ENCODE measurements around the gene NR2F1. TPM values are rescaled to one million over a fixed set of nuclear protein-coding genes. Genes with fewer than 3 reads are reported as not detected.
A peak's percentile ranks its signal among the peaks of the same experiment; 100 is the strongest.

NR2F1 gene
- total and polyA plus RNA-seq, 2 donors (not counting 1 experiment from before 2014, with no cell fraction given): not detected

DNA sequence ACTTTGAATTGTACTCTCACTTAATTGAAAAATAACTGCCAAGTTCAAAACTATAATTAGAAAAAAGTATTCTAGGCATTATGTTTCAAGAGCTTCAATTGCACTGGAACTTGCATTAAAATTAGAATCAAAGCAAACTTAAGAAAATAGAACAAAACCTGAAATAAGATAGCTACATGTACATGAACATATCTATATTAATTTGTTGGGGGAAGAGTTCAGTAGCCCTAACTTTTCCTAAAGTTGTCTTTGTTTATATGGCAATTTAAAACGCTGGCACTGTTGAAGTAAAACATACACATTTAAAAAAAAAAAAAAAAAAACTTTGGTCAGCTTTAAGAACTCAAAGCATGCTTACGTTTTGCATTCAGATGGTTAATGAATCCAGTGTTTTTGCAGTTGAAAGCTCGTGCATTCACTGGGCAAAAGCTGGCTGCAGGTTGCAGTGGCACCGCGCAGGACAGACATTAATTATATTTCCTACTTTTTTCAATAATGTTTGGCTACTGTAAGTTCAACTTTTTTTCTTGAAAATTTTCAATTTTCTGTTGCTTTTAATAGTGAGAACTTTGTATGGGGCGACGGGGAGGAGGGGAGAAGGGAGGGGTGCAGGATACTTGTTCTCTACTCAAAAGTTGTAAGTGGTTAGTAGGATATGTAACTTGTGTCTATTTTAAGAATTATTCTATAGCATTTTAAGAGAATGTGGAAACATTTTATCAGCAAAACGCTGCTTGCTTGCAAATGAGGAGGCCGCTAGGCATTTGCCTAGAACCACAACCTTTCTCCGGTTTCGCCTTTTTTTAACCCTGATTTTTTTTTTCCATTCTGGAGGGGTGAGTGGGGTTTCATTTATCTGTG lies 3.9 kb downstream of the NR2F1 start:
- H4K20me1 ChIP-seq (ENCODE audit: control insufficient read depth, insufficient read depth, low read length, poor library complexity, severe bottlenecking): no peaks in the 10 kb centered on the region
- intact Hi-C loops (cut with micrococcal nuclease): loop anchor here (2.0 kb wide), 1 partner anchor 14 kb away; no protein-coding TSS in a partner anchor
- 27% methylated on average over 4 of the region's 11 CpGs for WGBS (ENCODE audit: insufficient coverage)
- H3K27ac ChIP-seq (ENCODE audit: low read length in 2 of 2): no peak overlapping the region
- DNase-seq (peak; percentile 20), ATAC-seq (ENCODE audit: low read depth) (no peak)
- H3K4me2 ChIP-seq (replicated peaks; ENCODE audit: low read depth, low read length, poor library complexity, severe bottlenecking): no peak overlapping the region
- Mint-ChIP-seq H3K9me3 (ENCODE audit: insufficient read depth) (peaks cover 4% of the 10 kb centered on the region), H3K4me1 (peaks cover 19% of the 10 kb centered on the region), H3K4me3 (no peak overlapping the region), H3K27me3 (peaks cover 59% of the 10 kb centered on the region), H3K27ac (peak overlapping the region; percentile 68)
- H2AFZ ChIP-seq (ENCODE audit: insufficient read depth, low read depth, low read length, poor library complexity, severe bottlenecking): no peak overlapping the region
- no peaks in the 10 kb centered on the region for H3K36me3 ChIP-seq (replicated peaks in 1 of 2; ENCODE audit: control extremely low read depth in 1 of 2, control insufficient read depth in 1 of 2, extremely low read depth in 1 of 2, insufficient read depth in 2 of 2, low read length in 1 of 2)
- no peaks in the 10 kb centered on the region for H3K79me2 ChIP-seq (ENCODE audit: control insufficient read depth, insufficient read depth, low read length)
- TF ChIP-seq CTCF (IDR thresholded peaks at IDR 0.05): no peak
- TF ChIP-seq EZH2 (IDR thresholded peaks at IDR 0.05; ENCODE audit: borderline replicate concordance, insufficient read depth, low read depth, low read length, poor library complexity, severe bottlenecking): no peak
- H3K9ac ChIP-seq (ENCODE audit: low read length): no peak overlapping the region
- H3K9me3 ChIP-seq (ENCODE audit: control extremely low read depth in 1 of 3, control insufficient read depth in 2 of 3, insufficient read depth in 1 of 3, low read length in 2 of 3): peaks cover 0 to 30% (median 5%) of the 10 kb centered on the region in 3 donors
- CTCF ChIA-PET: interaction anchor here (0.6 to 2.0 kb wide), 4 partner anchors 16 to 314 kb away, joined by 3 to 7 read pairs (median 4); no protein-coding TSS in a partner anchor
- no peak overlapping the region for H3K4me3 ChIP-seq (ENCODE audit: control extremely low read depth in 1 of 5, extremely low read depth in 1 of 5, insufficient read depth in 1 of 5, low read depth in 2 of 5, low read length in 4 of 5)
- POLR2A ChIA-PET: no interaction called here
- H3K4me1 ChIP-seq (ENCODE audit: control insufficient read depth in 2 of 2, insufficient read depth in 2 of 2, low read length in 2 of 2): peaks cover 28 to 40% of the 10 kb centered on the region in 2 donors
- peaks cover 0 to 82% (median 75%) of the 10 kb centered on the region in 4 experiments for H3K27me3 ChIP-seq (replicated peaks in 1 of 4; ENCODE audit: control extremely low read depth in 1 of 4, control insufficient read depth in 3 of 4, insufficient read depth in 4 of 4, low read length in 3 of 4)
